K562 (cell line): ENCODE measurements around the gene FBXO44. TPM values are rescaled to one million over a fixed set of nuclear protein-coding genes. Genes with fewer than 3 reads are reported as not detected.

ENCODE experiments used
- SAP30 ChIP-seq: fragments of 200-600 bp; sonication (generic); IDR thresholded peaks from 2 replicates; pipeline ENCODE4 v1.6.1; 2012; ENCODE audit warnings: borderline replicate concordance, low read depth, mild to moderate bottlenecking, moderate library complexity, low read length, control low read depth, inconsistent platforms; ENCODE audit not compliant: insufficient read depth, poor library complexity, severe bottlenecking
- ZBTB7A ChIP-seq: IDR thresholded peaks from 2 replicates; pipeline ENCODE4 v1.6.1; 2011; ENCODE audit warnings: low read depth, mild to moderate bottlenecking, low read length, moderate library complexity, borderline replicate concordance; ENCODE audit not compliant: control insufficient read depth
- ZFX ChIP-seq: sonication (generic); formaldehyde crosslinking; IDR thresholded peaks from 2 replicates; pipeline ENCODE4 v1.8.0; 2022; ENCODE audit warnings: mild to moderate bottlenecking, missing genetic modification reagents, moderate library complexity
- ZNF57 ChIP-seq: fragments of 450-650 bp; formaldehyde crosslinking; IDR thresholded peaks from 2 replicates; pipeline ENCODE4 v1.4.0; 2020; ENCODE audit warnings: mild to moderate bottlenecking, moderate library complexity
- polyA plus RNA-seq, 8 experiments: library from polyadenylated mRNA; depleted of rRNA in 4 of 8; stranded (reverse) in 5 of 8; unstranded in 3 of 8; fragments of >200 nt; fragmentation: Nextera tagmentation in 2 of 8; fragmentation: Illumina TruSeq in 1 of 8; extraction: Ambion mirVana in 2 of 8; extraction: Trizol in 1 of 8; gene quantifications; 2 replicates each; pipeline versions ENCODE4 v1.2.1 to v1.2.3, GENCODE V29; 2011 to 2014; ENCODE audit warnings: inconsistent platforms in 1 of 8, missing spikeins in 1 of 8
- total RNA-seq, 7 experiments: library from RNA; depleted of rRNA in 6 of 7; stranded (reverse); fragments of >200 nt in 6 of 7; fragmentation: Illumina TruSeq in 2 of 7; extraction: Trizol in 2 of 7; gene quantifications; 2 replicates each; pipeline versions ENCODE4 v1.2.1 to v1.2.3, GENCODE V29; 2011 to 2021; ENCODE audit warnings: low replicate concordance in 1 of 7
- TF ChIP-seq, protein P1 (sequence below), 2 experiments: fragments of 450-650 bp in 1 of 2; sonication (generic) in 1 of 2; formaldehyde crosslinking in 1 of 2; IDR thresholded peaks in 1 of 2; conservative IDR thresholded peaks in 1 of 2; 2 replicates each; pipeline versions ENCODE4 v1.6.1 to v1.8.1; 2016 to 2023; ENCODE audit warnings: mild to moderate bottlenecking in 2 of 2, moderate library complexity in 2 of 2, inconsistent platforms in 1 of 2, missing genetic modification reagents in 1 of 2
- TF ChIP-seq, protein P2 (sequence below): sonication (generic); formaldehyde crosslinking; IDR thresholded peaks from 2 replicates; pipeline ENCODE4 v1.8.0; 2022; ENCODE audit warnings: missing genetic modification reagents, mild to moderate bottlenecking, borderline replicate concordance
- TF ChIP-seq, protein P3 (sequence below): sonication (generic); IDR thresholded peaks from 2 replicates; pipeline ENCODE4 v1.6.1; 2016

FBXO44 gene
- total and polyA plus RNA-seq, 9 of the 15 experiments (the other 6 are each of a cell fraction or from before 2014, with no cell fraction given) = 0.69 to 20.9 (median 6.7) TPM

DNA sequence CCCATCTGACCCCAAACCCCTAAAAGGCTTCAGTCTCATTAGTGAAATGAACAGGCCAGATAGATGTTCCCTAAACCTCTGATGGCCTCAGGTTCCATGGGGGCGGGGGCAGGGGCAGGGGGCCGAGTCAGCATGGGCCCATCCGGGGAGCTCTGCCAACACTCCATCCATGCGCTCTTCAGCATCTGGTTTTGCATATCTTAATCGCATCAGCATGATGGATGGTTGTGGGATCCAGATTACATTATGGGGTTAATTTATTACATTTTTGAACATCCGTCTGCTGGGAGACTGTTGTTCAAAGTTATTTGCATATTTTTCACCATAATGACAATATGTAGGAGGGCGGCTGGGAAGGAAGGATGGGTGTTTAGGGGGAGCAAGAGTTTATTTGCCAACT lies 29.4 kb downstream of the FBXO44 start (continued):
- TF ChIP-seq ZNF57 (CRISPR knock-in tag) (no peak), SAP30 (no peak), ZFX (CRISPR knock-in tag) (no peak), ZBTB7A (no peak)
- TF ChIP-seq, protein P1, sequence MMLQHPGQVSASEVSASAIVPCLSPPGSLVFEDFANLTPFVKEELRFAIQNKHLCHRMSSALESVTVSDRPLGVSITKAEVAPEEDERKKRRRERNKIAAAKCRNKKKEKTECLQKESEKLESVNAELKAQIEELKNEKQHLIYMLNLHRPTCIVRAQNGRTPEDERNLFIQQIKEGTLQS (IDR thresholded peaks at IDR 0.05) = no peak
- TF ChIP-seq, protein P1 (CRISPR knock-in tag; conservative IDR thresholded peaks at IDR 0.05) = no peak
- TF ChIP-seq, protein P2, sequence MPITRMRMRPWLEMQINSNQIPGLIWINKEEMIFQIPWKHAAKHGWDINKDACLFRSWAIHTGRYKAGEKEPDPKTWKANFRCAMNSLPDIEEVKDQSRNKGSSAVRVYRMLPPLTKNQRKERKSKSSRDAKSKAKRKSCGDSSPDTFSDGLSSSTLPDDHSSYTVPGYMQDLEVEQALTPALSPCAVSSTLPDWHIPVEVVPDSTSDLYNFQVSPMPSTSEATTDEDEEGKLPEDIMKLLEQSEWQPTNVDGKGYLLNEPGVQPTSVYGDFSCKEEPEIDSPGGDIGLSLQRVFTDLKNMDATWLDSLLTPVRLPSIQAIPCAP (CRISPR knock-in tag) = no peak
- TF ChIP-seq, protein P3, sequence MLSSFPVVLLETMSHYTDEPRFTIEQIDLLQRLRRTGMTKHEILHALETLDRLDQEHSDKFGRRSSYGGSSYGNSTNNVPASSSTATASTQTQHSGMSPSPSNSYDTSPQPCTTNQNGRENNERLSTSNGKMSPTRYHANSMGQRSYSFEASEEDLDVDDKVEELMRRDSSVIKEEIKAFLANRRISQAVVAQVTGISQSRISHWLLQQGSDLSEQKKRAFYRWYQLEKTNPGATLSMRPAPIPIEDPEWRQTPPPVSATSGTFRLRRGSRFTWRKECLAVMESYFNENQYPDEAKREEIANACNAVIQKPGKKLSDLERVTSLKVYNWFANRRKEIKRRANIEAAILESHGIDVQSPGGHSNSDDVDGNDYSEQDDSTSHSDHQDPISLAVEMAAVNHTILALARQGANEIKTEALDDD = no peak
- TF ChIP-seq, all 486 proteins: peak for 0
